GM18505 (cell line): ENCODE measurements around the gene LTBP4.

Experiments used
- ATAC-seq: cut with Tn5 transposase; IDR thresholded peaks from one replicate; pipeline ENCODE4 v1.9.1; 2021; ENCODE audit not compliant: unreplicated experiment
- POLR2A ChIP-seq: IDR thresholded peaks from 4 replicates; pipeline ENCODE4 v1.6.1; 2011; ENCODE audit warnings: borderline replicate concordance; ENCODE audit not compliant: insufficient read depth, insufficient read length; ENCODE audit errors: extremely low read depth

Gene LTBP4

GRCh38 chr19:40671404-40671803, 70.2 kb downstream of the LTBP4 start:
- ATAC-seq = no peak
- TF ChIP-seq POLR2A = no peak

- no peak for TF ChIP-seq POLR2A
- no peak for ATAC-seq
These were observed 70.9 kb downstream of the LTBP4 start for GRCh38 chr19:40672038-40672437.

DNA sequence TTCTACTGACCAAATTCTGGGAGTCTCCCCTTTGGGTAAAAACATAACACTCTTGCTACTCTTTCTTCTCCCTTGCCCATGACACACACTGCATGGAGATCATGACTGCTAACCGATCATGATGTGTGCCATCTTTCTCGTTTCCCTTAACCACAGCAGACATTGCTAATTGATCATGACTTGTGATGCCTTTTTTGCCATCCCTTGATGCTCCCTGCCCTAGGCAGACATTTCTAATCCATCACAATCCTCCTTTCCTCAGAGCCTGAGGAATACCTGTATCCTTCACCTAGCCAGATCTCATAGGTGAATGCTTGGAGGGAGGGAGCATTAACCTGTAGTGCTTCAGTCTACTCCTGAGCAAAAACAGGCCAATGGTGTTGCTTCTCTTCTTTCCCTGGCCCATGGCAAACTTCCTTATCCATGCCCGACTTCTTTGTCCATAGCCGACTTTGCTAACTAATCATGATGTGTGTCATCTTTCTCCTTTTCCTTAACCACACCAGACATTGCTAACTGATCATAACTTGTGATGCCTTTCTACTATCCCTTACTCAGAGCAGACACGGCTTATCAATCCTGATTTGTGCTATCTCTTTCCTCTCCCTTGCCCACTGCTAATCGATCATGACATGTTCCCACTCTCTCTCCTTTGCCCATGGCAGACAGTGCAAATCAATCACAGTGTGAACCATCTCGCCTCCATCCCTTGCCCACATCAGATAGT, 71.6 kb downstream of the LTBP4 start:
- no peak for ATAC-seq
- no peak for TF ChIP-seq POLR2A

DNA sequence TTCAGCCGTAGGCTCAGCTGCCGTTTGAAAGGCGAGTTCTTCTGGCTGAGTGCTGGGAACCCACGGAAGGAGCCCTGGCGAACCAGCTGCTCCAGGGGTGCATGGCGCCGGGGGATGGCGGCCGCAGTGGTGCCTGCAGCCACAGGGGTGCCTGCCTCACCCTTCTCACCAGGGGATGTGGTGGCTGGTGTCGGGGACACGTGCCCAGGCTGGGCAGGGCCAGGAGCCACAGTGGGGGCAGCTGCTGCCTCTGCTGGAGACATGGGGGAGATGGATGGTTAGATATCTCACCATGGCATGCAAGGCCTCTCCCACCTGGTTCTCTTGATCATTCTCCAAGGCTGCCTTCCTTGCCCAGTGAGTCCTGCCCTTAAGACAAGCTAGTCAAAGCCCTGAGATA, 72.2 kb downstream of the LTBP4 start:
- ATAC-seq = no peak
- TF ChIP-seq POLR2A = no peak

GRCh38 chr19:40674291-40674690, 73.1 kb downstream of the LTBP4 start:
- no peak for TF ChIP-seq POLR2A
- ATAC-seq = no peak

GRCh38 chr19:40677156-40677555, 76.0 kb downstream of the LTBP4 start:
- no peak for ATAC-seq
- no peak for TF ChIP-seq POLR2A
